Right renal pelvis (tissue), 4 donors: Measurements from ENCODE around the gene ULK4. TPM values are rescaled to one million over a fixed set of nuclear protein-coding genes. Genes with fewer than 3 reads are reported as not detected.
"Not testable (repeated sequence)": the region's sequence is repeated elsewhere in the genome, so short reads cannot be mapped to it uniquely, and the experiment has no call there.

Experiments used
- DNase-seq, 4 donors: peaks; one replicate each; pipeline ENCODE4 v3.0.0-alpha.2; 2013; ENCODE audit warnings: low read depth in 4 of 4, low spot score in 3 of 4, missing footprints in 1 of 4
- polyA plus RNA-seq, 4 donors: library from polyadenylated mRNA; unstranded; fragments of 120-200 nt; gene quantifications; one replicate each; pipeline ENCODE4 v1.2.1, GENCODE V29; 2013; ENCODE audit not compliant: insufficient read length in 4 of 4

The ULK4 gene
- 1 to 10 TPM; 4.2 to 6.1 (median 4.6) TPM for polyA plus RNA-seq

- peak; percentile 96 to 99 (median 98) for DNase-seq
Measured at GRCh38 chr3:41961751-41962679, at the start of gene ULK4. TSS of gene ULK4 (minus strand) at chr3:41962103. CDS start at chr3:41954759, 7,344 bp downstream.

- no peak for DNase-seq
Measured at GRCh38 chr3:42010530-42010929, 48.6 kb upstream of the ULK4 start.

GRCh38 chr3:42009456-42009855 lies 47.6 kb upstream of the ULK4 start:
- DNase-seq, result no peak

GRCh38 chr3:42007785-42008184 lies 45.9 kb upstream of the ULK4 start:
- DNase-seq, result no peak

- no peak for DNase-seq
Measured at GRCh38 chr3:42005401-42005800, 43.5 kb upstream of the ULK4 start.

- no peak for DNase-seq
Measured at GRCh38 chr3:42002790-42003189, 40.9 kb upstream of the ULK4 start.

- DNase-seq, result no peak
Measured at GRCh38 chr3:42001777-42002176, 39.9 kb upstream of the ULK4 start.

GRCh38 chr3:41999909-42000308 lies 38.0 kb upstream of the ULK4 start:
- DNase-seq, result no peak

GRCh38 chr3:41997702-41998550 lies 36.0 kb upstream of the ULK4 start:
- DNase-seq, result peak in 1 of 4 donors; percentile 7

GRCh38 chr3:41991437-41991836 lies 29.5 kb upstream of the ULK4 start:
- no peak for DNase-seq

- DNase-seq, result no peak
Measured at GRCh38 chr3:41989518-41989917, 27.6 kb upstream of the ULK4 start.

GRCh38 chr3:41987627-41988026 lies 25.7 kb upstream of the ULK4 start:
- DNase-seq, result no peak

- no peak for DNase-seq
Measured at GRCh38 chr3:41986561-41986960, 24.7 kb upstream of the ULK4 start.

- DNase-seq, result no peak
Measured at GRCh38 chr3:41985018-41985417, 23.1 kb upstream of the ULK4 start.

- not testable (repeated sequence) for DNase-seq
Measured at GRCh38 chr3:41983091-41983490, 21.2 kb upstream of the ULK4 start.

- DNase-seq, result not testable (repeated sequence)
Measured at GRCh38 chr3:41977401-41977800, 15.5 kb upstream of the ULK4 start.

GRCh38 chr3:41975416-41976103 lies 13.7 kb upstream of the ULK4 start:
- DNase-seq, result no peak

- no peak for DNase-seq
Measured at GRCh38 chr3:41974223-41974622, 12.3 kb upstream of the ULK4 start.

- no peak for DNase-seq
Measured at GRCh38 chr3:41972802-41973201, 10.9 kb upstream of the ULK4 start.

- DNase-seq, result no peak
Measured at GRCh38 chr3:41966206-41966605, 4.3 kb upstream of the ULK4 start.

- no peak for DNase-seq
Measured at GRCh38 chr3:41963823-41964222, 1.9 kb upstream of the ULK4 start.
